Prostate gland (tissue), 2 donors: ENCODE data around the gene C2orf49.

Experiments
- CTCF ChIP-seq, 4 experiments: fragments of 200-600 bp in 2 of 4; fragments of 450-650 bp in 2 of 4; sonication (generic) in 2 of 4; IDR thresholded peaks; 1 replicate in 3 of 4; 2 replicates in 1 of 4; pipeline ENCODE4 v1.5.1; 2016 to 2019; ENCODE audit warnings: antibody characterized with exemption in 4 of 4, mild to moderate bottlenecking in 2 of 4, moderate library complexity in 2 of 4
- POLR2A ChIP-seq: fragments of 450-650 bp; IDR thresholded peaks from one replicate; pipeline ENCODE4 v1.6.1; 2016; ENCODE audit warnings: antibody characterized with exemption, mild to moderate bottlenecking

GRCh38 chr2:105291981-105292380 is 45.4 kb upstream of the C2orf49 start:
- TF ChIP-seq POLR2A (no peak), CTCF (IDR thresholded peaks at IDR 0.05) (no peak)
